HG03139 (cell line): Measurements from ENCODE around the gene RASAL1.

Experiments used
- ATAC-seq: cut with Tn5 transposase; IDR thresholded peaks from one replicate; pipeline ENCODE4 v1.9.1; 2021; ENCODE audit not compliant: unreplicated experiment

RASAL1 gene, protein sequence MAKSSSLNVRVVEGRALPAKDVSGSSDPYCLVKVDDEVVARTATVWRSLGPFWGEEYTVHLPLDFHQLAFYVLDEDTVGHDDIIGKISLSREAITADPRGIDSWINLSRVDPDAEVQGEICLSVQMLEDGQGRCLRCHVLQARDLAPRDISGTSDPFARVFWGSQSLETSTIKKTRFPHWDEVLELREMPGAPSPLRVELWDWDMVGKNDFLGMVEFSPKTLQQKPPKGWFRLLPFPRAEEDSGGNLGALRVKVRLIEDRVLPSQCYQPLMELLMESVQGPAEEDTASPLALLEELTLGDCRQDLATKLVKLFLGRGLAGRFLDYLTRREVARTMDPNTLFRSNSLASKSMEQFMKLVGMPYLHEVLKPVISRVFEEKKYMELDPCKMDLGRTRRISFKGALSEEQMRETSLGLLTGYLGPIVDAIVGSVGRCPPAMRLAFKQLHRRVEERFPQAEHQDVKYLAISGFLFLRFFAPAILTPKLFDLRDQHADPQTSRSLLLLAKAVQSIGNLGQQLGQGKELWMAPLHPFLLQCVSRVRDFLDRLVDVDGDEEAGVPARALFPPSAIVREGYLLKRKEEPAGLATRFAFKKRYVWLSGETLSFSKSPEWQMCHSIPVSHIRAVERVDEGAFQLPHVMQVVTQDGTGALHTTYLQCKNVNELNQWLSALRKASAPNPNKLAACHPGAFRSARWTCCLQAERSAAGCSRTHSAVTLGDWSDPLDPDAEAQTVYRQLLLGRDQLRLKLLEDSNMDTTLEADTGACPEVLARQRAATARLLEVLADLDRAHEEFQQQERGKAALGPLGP

DNA sequence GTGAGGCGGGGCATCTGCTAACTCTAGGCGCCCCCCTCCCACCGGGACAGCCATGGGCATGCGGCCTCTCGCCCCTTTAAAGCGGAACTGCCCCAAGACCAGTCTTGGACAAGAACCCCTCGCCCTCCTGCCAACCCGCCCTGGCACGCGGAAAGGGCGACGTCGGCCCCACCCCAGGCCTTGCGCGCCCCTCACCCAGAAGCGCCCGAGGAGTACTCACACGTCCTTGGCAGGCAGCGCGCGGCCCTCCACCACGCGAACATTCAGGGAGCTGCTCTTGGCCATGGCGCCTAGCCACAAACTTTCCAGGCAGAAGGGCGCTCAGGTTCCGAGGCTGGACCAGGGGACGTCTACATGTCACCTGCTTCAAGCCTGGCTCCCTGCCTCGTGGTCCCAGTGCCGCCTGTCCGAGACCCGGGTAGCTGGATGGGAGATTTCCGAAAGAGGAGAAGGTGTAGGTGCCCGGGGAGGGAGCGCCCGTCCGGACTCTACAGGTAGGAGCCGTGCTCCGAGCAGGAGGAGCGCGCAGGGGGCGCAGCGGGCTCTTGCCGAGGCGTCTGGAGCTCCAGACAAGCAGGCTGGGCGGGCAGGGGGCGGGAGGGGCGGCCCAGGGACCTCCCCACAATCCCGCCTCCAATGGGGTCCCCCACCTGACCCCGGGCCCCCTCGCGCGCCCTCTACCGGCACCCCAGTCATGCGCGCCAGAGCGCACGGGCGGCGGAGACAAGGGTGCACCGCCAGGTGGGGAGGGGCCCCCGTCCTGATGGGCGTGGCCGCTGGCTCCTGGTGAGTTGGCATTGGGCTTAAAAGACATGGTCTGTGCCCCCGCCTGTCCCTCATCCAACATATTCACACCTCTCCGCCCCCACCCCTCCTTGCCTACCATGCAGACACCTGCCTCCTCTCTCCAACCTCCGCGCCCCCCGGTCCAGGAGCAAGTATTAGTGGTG, at the start of gene RASAL1:
Gene RASAL1 (minus strand): TSS at position 584 of the 950 bp plus-strand sequence. CDS start 299 bp downstream, at position 285.
- ATAC-seq: no peak

- ATAC-seq: peak; percentile 76
Measured at GRCh38 chr12:113184900-113185179, 49.3 kb upstream of the RASAL1 start.

DNA sequence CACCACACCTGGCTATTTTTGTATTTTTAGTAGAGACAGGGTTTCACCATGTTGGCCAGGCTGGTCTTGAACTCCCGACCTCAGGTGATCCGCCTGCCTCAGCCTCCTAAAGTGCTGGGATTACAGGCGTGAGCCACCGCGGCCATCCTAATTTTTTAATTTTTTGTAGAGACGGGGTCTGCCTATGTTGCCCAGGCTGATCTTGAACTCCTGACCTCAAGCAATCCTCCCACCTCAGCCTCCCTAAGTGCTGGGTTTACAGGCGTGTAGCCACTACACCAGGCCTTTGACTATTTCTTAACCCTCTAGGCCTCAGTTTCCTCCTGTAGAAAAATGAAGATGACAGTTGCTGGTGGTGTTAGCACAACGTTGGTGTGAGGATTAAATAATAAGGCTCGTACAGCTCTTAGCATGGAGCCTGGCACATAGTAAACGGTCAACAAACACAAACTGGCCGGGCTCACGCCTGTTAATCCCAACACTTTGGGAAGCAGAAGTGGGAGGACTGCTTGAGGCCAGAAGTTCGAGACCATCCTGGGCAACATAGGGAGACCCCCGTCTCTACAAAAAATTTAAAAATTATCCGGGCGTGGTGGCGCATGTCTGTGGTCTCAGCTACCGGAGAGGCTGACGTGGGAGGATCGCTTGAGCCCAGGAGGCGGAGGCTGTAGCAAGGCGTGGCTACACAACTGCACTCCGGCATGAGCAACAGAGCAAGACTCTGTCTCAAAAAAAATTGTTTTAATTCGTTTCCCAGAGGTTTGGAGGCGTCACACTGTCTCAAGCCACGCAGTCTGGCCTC, 48.7 kb upstream of the RASAL1 start:
- ATAC-seq: peak; percentile 29

DNA sequence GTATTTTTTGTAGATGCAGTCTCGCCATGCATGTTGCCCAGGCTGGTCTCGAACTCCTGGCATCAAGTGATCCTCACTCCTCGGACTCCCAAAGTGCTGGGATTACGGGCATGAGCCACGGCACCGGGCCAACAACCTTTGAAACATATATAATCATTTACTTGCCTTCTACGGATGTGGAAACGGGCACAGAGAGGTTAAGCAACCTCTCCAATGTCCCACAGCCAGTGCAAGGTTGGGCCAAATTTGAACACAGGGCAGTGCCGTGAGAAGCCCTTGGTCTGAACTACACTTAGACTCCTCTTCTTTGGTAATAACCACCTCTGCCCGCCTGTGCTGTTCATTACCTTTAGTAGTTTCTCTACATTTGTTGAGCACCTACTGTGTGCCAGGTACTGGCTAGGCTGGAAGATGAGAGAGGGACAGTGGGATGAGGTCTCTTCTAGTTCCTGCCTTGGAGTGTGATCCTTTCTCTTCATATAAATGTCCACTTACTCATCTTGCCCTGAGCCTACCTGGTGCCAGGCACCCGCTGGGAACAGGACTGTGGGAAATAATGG, 47.5 kb upstream of the RASAL1 start:
- no peak for ATAC-seq

DNA sequence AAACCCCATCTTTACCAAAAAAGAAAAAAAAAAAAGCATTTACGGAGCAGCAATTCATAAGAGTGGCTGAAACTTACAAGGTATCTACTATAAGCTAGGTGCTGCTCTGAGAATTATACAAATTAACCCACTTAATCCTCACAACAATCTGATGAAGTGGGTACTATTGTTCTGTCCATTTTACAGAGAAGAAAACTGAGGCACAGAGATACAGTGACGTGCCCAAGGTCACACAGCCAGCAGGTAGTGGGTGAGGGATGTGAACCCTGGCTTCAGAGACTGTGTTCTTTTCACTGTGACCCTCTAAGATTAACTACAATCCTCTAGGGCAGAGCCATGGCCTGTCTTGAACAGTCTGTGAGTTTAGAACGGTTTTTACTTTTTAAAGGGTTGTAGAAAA, 46.4 kb upstream of the RASAL1 start:
- ATAC-seq: no peak

GRCh38 chr12:113180333-113180732, 44.8 kb upstream of the RASAL1 start:
- no peak for ATAC-seq

DNA sequence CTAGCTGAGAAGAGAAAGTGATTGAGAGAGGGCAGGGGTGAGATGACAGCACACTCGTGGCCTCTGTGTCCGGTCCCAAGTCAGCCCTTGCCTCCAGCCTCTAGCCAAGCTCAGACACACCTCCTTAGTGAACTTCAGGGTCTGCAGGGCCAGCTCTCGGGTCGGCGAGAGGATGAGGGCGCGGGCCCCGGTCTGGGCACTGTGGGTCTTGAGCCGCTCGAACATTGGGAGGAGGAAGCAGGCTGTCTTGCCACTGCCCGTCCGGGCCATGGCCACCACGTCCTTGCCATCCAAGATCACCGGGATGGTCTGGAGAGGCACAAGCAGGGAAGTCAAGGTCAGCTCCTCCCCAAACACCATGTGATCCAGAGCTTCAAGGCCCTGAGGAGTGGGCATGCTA, 43.5 kb upstream of the RASAL1 start:
- no peak for ATAC-seq

DNA sequence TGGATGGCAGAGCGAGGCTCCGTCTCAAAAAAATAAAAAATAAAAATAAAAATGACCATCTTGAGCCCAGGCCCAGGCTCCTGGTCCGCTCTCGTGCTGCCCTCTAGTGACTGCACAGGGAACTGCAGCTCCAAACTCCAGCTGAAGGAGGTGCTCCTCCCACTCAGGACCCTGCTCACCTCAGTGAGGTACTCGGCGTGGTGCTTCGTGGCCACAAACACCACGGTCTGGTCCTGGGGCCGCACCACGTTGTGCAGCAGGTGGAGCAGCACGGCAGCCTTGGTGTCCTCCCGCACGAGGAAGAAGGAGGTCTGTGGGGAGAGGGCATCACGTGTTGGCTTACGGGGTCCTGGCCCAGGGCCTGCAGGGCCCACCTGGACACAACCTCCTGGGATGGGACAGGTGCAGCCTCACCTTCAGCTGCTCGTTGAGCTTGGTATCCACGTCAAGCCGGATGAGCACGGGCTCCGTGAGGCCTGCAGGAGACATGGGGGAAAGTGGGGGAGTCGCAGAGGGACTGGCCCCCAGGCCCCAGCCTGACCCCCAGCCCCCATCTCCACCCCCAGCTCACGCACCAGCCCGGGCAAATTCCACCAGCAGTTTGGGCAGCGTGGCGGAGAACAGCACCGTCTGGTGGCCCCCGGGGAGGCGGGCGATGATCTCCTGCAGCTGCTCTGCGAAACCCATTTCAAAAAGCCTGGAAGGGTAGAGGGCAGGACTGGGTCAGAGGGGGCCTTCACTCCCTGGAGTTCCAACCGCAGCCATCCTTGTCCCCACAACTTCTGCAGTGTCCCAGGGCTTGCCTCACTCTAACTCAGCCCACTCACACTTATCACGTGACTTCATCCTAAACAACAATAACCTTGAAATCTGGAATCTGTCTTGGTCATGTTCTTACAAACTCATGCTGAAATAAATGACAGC, 39.2 kb upstream of the RASAL1 start:
- ATAC-seq: no peak

DNA sequence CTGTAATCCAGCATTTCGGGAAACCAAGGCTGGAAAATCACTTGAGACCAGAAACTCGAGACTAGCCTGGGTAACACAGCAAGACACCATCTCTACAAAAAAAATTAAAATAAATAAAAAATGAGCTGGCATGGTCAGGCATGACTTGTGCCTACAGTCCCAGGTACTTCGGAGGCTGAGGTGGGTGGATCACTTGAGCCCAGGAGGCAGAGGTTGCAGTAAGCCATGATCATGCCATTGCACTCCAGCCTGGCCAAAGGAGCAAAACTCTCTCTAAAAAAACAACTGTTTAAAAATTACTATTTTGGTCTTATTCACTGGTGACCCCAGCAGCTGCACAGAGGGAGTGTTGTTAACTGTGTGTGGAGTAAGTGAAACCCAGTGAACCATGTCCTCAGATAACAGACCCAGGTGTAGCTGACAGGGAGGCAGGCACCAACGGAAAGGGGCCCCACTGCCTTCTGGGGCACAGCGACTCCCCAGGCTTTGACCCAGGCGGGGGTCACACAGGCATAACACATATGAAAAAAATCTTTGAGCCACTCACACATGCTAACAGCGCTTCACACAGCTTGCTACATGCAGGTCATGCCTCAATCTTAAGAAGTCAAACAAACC, 37.6 kb upstream of the RASAL1 start:
- ATAC-seq: no peak

GRCh38 chr12:113172185-113172584, 36.6 kb upstream of the RASAL1 start:
- no peak for ATAC-seq

DNA sequence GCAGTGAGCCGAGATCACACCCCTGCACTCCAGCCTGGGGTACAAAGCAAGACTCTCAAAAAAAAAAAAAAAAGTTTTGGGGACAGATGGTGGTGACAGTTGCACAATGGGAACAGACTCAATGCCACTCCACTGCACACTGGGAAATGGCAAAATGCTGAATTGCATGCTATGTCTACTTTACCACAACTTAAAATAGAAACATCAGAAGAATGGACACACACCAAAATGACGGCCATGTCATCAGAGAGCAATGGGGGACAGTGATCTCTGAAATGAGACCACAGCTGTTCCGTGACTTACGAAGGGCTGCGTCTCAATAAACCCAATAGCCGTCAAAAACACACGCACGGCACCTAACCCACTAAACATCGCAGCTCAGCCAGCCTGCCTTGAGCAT, 36.0 kb upstream of the RASAL1 start:
- ATAC-seq: no peak

- ATAC-seq: no peak
Measured at GRCh38 chr12:113170926-113171325, 35.4 kb upstream of the RASAL1 start.

- no peak for ATAC-seq
Measured at GRCh38 chr12:113170457-113170856, 34.9 kb upstream of the RASAL1 start.

- no peak for ATAC-seq
Measured at GRCh38 chr12:113169697-113170096, 34.1 kb upstream of the RASAL1 start.

GRCh38 chr12:113167868-113168267, 32.3 kb upstream of the RASAL1 start:
- no peak for ATAC-seq

DNA sequence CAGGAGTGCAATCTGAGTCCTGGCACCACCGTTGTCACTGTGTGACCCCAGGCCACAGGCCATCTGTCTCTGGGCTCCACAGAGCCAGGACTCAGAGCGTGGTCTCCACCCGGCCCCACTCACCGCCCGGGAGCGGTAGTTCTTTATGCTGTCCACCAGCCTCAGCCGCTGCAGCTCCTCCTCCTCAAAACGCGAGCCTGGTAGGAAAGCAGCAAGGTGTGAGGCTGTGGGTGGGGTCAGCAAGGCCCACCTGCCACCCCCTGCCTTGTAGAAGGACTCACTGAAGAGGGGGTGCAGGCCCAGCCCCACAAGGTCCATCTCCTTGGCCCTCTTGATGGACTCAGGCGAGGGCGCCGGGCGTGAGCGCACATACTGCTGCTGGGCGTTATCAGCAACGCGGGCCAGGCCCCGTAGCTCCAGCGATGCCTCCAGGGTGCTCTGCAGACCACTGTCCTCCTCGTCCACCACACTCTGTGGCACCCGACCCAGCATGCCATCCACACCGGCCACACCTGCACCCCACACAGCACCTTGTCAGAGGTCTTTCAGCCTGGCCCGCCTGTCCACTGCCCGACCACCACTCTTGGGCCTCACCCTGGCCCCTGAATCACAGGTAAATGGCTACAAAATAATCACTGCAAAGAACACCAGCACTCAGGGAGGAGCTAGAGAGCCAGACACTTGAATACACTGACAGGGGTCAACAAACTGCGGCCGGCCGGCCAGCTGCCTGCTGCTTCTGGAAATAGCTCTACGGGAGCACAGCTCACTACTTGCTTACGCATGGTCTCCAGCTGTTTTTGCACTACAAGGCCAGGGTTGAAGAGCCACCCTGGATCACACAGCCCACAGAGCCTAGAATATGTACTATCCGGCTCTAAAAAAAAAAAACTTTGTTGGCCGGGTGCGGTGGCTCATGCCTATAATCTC, 30.2 kb upstream of the RASAL1 start:
- no peak for ATAC-seq

- ATAC-seq: no peak
Measured at GRCh38 chr12:113164014-113164413, 28.5 kb upstream of the RASAL1 start.

- ATAC-seq: no peak
Measured at GRCh38 chr12:113163030-113163360, 27.4 kb upstream of the RASAL1 start.
